Mucosa of stomach (tissue), 1 donor: ENCODE results near the gene NUP35.

Experiments used
- H3K27me3 ChIP-seq: one replicate; pipeline ENCODE4 v1.7.0; 2013; ENCODE audit warnings: mild to moderate bottlenecking, low read length; ENCODE audit not compliant: control insufficient read depth, insufficient read depth
- H3K36me3 ChIP-seq: one replicate; pipeline ENCODE4 v1.7.0; 2013; ENCODE audit warnings: low read length; ENCODE audit not compliant: control insufficient read depth, insufficient read depth
- H3K4me1 ChIP-seq: one replicate; pipeline ENCODE4 v1.7.0; 2013; ENCODE audit warnings: mild to moderate bottlenecking, low read length; ENCODE audit not compliant: control insufficient read depth, insufficient read depth
- H3K4me3 ChIP-seq: one replicate; pipeline ENCODE4 v1.7.0; 2013; ENCODE audit warnings: low read length
- H3K9ac ChIP-seq: one replicate; pipeline ENCODE4 v1.7.0; 2013; ENCODE audit warnings: mild to moderate bottlenecking, low read length, moderate library complexity
- H3K9me3 ChIP-seq: one replicate; pipeline ENCODE4 v1.7.0; 2013; ENCODE audit warnings: mild to moderate bottlenecking, low read length, moderate library complexity; ENCODE audit not compliant: control insufficient read depth
- donor health status: Pancreatic carcinoma.

Gene NUP35, protein sequence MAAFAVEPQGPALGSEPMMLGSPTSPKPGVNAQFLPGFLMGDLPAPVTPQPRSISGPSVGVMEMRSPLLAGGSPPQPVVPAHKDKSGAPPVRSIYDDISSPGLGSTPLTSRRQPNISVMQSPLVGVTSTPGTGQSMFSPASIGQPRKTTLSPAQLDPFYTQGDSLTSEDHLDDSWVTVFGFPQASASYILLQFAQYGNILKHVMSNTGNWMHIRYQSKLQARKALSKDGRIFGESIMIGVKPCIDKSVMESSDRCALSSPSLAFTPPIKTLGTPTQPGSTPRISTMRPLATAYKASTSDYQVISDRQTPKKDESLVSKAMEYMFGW

DNA sequence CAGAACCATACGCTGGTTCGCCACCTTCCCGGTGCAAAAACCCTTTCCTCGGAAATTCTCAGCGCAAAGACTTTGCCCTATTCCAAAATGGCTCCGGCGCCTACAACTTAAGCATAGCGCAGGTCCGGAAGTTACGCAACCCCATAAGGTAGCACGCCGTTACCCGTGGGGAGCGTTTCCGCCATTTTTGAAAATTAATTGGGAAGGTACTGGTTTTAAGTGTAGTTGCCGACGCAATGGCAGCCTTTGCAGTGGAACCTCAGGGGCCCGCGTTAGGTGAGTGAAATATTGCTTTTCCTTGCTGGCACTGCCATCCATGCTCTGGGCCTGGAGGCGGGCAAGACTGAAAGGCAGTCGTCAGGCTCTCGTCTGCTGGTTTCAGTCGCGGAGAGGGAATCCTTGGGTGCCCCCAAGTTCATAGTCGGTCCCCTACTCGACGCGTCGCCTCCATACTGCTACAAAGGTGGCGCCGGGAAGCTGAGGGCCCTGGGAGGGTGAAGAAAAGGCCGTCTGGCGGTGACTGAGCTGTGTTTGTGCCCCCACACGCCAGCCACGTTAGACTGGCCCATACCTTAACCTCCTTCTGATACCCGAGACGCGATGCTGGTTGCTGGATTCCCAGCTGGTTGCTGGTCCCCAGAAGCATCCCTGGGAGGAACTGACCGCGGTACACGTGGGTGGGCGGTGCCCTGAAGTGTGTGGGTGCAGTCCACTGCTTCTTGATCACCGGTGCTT is at the start of gene NUP35:
NUP35 (plus strand) TSS at position 222 of the 735 bp plus-strand sequence; CDS start at position 237, 15 bp downstream.
- Histone ChIP-seq H3K36me3 (no peaks in the 10 kb centered on the region), H3K27me3 (no peaks in the 10 kb centered on the region), H3K9me3 (no peaks in the 10 kb centered on the region), H3K9ac (peak within 1 kb of the TSS; percentile 75), H3K4me1 (no peaks in the 10 kb centered on the region), H3K4me3 (peak within 1 kb of the TSS; percentile 43)

DNA sequence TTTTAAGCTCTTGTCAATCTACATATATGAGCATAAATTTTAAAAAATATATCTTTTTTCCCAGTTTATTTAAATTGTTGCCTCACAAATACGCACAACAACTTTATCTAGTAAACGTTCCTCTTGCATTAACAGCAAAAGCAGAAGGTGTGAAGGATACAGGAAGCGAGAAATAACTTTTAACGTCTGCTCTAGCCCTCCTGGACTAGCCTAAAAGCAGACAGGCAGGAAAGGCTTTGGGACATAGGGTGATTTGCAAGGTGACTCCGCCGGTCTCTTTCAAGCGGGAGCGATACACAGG is 46.1 kb upstream of the NUP35 start:
- Histone ChIP-seq H3K9ac (peak overlapping the region; percentile 75), H3K27me3 (no peaks in the 10 kb centered on the region), H3K9me3 (no peaks in the 10 kb centered on the region), H3K4me3 (peak overlapping the region; percentile 68), H3K36me3 (no peaks in the 10 kb centered on the region), H3K4me1 (peaks cover 6% of the 10 kb centered on the region)

DNA sequence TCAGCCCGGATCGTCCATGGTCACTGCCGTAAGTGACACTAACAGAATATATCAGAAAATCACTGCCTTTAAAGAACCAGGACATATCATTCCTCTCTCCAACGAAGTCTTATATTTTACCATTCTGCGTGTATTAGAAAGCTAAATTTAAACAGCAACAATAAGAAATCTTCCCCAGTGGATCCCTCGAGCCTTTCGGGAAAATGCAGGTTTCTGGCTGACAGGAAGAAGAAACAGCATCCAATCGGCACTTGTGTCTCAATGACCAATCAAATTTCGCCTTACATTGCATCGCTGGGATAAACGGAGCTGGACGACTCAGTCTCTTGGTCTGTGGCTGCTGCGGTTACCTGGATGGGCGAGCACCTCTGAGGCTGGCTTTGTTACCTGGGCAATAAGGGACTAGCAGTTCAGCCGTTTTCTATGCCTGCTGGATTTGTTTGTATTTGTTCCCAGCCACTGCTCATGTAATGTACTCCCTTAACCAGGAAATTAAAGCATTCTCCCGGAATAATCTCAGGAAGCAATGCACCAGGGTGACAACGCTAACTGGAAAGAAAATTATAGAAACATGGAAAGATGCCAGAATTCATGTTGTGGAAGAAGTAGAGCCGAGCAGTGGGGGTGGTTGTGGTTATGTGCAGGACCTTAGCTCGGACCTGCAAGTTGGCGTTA is 45.6 kb upstream of the NUP35 start, which contains the start of gene DUSP19:
DUSP19 (plus strand) TSS at position 284 of the 675 bp plus-strand sequence; CDS start at position 471, 187 bp downstream.
- peak within 1 kb of the TSS; percentile 68 for H3K4me3 ChIP-seq
- H3K9ac ChIP-seq = peak within 1 kb of the TSS; percentile 75
- peaks cover 6% of the 10 kb centered on the region for H3K4me1 ChIP-seq
- H3K9me3 ChIP-seq = no peaks in the 10 kb centered on the region
- no peaks in the 10 kb centered on the region for H3K27me3 ChIP-seq
- H3K36me3 ChIP-seq = no peaks in the 10 kb centered on the region

DNA sequence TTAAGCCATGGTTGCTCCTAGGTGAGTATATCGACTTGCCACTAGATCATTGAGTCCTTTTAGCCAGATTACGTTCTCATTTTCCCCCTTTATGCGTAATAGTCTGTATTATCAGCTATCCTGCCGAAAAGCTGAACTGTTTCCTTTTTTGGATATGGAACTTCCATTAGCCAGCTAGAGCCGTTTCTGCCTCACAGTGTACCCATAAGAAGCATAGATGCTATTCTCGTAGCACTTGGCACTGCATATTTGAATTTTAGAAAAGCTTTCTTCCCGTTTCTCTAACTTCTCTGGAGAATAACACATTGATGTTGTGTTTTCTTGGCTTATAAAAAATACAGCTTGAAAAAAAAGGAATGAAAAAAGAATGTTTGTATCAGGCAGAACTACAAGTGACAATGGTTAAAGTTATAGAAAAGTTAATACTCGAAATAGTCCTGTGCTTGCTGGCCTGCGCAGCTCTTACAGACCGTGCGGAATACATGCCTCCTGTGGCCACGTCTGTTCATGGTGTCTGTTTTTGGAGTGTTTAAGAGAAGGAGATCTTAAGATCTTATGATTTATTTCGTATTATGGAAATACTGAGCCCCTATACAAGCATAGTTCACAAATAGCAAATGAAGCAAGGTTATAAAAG is 45.0 kb upstream of the NUP35 start:
- Histone ChIP-seq H3K9ac (peak overlapping the region; percentile 75), H3K4me3 (peak overlapping the region; percentile 68), H3K36me3 (no peaks in the 10 kb centered on the region), H3K27me3 (no peaks in the 10 kb centered on the region), H3K9me3 (no peaks in the 10 kb centered on the region), H3K4me1 (peaks cover 6% of the 10 kb centered on the region)

DNA sequence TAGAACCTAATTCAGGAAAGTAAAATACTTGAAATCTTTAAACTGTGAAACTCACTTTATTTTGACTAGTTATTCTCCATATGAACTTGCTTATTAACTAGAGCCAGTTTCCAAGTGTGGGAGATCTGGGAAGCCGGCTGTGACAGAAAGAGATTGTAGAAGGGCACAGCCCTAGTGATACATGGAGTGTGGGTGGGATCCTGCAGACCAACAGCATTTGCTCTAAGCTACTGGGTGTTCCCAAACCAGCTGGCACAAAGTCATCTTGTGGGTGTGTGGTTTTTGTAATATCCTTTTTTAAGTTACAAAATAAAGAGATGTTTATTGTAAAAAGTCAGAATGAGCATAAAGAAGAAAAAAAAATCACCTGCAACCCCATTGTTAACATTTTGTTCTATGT is 42.3 kb upstream of the NUP35 start:
- H3K9ac ChIP-seq = no peak overlapping the region
- peaks cover 6% of the 10 kb centered on the region for H3K4me1 ChIP-seq
- H3K4me3 ChIP-seq = no peak overlapping the region
- H3K9me3 ChIP-seq = no peaks in the 10 kb centered on the region
- no peaks in the 10 kb centered on the region for H3K36me3 ChIP-seq
- no peaks in the 10 kb centered on the region for H3K27me3 ChIP-seq

DNA sequence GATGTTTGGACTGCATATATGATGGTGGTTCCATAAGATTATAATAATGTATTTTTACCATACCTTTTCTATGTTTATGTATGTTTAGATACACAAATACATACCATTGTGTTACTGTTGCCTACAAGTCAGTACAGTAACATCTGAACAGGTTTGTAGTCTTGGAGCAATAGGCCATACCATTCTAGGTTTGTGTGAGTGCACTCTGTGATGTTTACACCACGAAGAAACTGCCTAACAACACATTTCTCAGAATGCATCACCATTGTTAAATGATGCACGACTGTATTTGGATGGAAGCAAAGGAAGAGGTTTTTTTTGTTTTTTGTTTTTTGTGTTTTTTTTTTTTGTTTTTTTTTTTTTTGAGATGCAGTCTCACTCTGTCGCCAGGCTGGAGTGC is 36.2 kb upstream of the NUP35 start:
- Histone ChIP-seq H3K4me3 (no peak overlapping the region), H3K36me3 (no peaks in the 10 kb centered on the region), H3K4me1 (no peaks in the 10 kb centered on the region), H3K9me3 (no peaks in the 10 kb centered on the region), H3K27me3 (no peaks in the 10 kb centered on the region), H3K9ac (no peak overlapping the region)

DNA sequence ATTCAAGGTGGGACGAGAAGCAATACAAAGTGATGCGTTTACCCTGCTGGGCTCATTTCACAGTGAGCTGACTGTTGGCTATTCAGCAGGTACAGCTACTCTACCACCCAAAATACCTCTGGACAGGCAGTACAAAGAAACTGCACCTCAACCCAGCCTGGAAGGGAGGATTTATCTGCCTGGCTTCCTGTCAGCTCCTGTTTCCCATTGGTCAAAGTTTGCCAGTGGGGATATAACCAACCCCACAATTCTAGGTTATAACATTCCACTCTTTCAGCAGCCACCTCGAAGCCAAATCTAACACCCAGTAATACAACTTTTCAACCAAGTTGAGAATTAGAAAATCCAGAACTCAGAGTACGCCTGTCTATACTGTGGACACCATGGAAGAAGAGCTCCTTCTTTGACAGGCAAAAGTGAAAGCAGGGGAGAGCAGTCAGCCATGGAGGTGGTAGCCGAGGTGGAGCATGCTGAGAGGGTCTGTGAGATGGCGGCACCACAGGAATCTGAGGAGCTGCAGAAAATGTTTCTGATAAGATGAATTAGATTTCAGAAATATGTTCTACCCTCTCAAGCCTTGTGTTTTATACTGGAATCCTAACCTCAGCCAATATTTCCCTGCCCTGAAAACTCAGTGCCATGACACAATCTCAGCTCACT is 34.9 kb upstream of the NUP35 start:
- Histone ChIP-seq H3K4me3 (no peak overlapping the region), H3K9me3 (no peaks in the 10 kb centered on the region), H3K36me3 (no peaks in the 10 kb centered on the region), H3K9ac (no peak overlapping the region), H3K4me1 (no peaks in the 10 kb centered on the region), H3K27me3 (no peaks in the 10 kb centered on the region)

DNA sequence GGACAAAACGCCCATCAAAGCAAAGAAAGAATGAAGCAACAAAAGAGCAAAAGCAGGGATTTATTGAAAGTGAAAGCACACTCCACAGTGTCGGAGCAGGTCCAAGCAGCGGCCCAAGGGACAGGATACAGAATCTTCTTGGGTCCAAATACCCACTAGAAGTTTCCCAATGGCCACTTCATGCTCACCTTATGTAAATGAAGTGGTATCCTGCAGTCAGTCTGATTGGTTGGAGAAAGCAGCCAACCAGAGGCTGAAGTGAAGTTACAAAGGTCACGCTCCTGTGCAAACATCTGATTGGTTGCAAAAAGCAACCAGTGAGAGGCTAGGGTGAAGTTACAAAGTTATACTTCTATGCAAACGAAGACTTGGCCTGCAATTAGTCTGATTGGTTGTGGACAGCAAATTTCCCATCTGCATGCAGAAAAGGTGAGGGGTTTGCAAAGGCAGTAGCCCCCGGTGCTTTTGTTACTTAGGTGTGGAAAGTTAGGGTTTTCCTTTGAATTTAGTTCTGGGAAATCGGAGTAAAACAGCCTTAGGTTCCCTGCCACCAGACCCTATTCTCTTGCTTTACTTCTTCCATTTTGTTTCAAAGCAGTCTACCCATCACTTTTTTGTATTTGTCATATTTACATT is 32.8 kb upstream of the NUP35 start:
- no peak overlapping the region for H3K9ac ChIP-seq
- no peaks in the 10 kb centered on the region for H3K27me3 ChIP-seq
- no peaks in the 10 kb centered on the region for H3K4me1 ChIP-seq
- H3K4me3 ChIP-seq = no peak overlapping the region
- H3K9me3 ChIP-seq = no peaks in the 10 kb centered on the region
- no peaks in the 10 kb centered on the region for H3K36me3 ChIP-seq

DNA sequence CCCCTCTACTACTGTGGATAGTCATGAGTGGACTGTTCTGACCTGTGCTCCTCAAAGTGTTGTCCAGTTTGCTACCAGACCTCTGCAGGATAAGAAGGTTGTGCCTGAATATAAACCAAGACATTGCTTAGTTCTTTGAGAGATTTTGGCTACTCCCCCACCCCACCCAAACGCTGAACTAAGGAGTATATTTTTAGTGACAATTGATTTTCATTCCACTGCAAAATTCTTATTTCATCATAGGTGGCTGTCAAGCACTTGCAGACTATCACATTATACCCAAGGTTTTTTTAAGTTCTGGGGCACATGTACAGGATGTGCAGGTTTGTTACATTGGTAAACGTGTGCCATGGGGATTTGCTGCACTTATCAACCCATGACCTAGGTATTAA is 32.3 kb upstream of the NUP35 start:
- Histone ChIP-seq H3K9me3 (no peaks in the 10 kb centered on the region), H3K4me1 (no peaks in the 10 kb centered on the region), H3K9ac (no peak overlapping the region), H3K4me3 (no peak overlapping the region), H3K27me3 (no peaks in the 10 kb centered on the region), H3K36me3 (no peaks in the 10 kb centered on the region)

DNA sequence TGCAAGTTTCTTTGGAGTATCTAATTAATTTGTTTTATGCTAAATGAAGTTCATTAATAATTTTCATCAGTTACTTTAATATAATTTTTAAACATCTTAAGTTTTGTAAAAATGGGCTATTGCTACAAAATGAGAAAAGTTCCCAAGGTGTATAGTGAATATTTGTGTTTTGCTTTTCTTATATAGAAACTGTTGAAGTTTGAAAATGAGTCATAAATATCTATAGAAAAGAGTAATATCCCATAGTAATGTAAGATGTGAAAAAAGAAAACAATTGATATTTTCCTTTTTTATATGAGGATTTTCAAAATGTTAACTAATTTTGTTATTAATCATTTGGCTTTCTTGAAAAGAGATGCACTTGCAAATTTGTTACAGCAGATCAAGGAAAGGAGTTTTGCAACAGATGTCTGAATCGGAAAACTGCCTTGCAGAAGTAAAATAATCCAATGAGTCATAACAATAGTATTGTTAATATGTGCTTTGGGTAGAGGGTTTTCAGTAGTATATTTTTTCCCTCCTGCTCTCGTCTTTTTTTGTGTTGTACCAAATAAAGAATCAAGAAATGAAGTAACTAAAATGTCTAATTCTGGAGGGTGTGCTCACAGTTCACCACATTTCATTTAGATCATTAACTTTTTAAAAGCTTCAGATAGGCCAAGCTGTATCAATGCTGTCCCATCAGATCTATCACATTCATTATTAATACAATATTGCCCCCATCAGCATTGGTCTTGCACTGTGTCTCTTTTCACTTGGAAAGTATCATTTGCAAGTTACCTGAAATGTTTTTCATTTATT is 30.2 kb upstream of the NUP35 start:
- H3K27me3 ChIP-seq = no peaks in the 10 kb centered on the region
- H3K9me3 ChIP-seq = no peaks in the 10 kb centered on the region
- no peaks in the 10 kb centered on the region for H3K36me3 ChIP-seq
- H3K4me3 ChIP-seq = no peak overlapping the region
- H3K9ac ChIP-seq = no peak overlapping the region
- H3K4me1 ChIP-seq = no peaks in the 10 kb centered on the region
